HUDEP-2 (cell line): Measurements from ENCODE around the gene PARVB.

Source experiments
- DNase-seq, 76 experiments: peaks; one replicate each; lab custom pipeline; 2025; ENCODE audit not compliant: unreplicated experiment in 76 of 76; lab: John Stamatoyannopoulos, UW

The PARVB gene

GRCh38 chr22:44024288-44024921 lies at the start of gene PARVB:
Gene PARVB (plus strand): TSS chr22:44024302. CDS start chr22:44024340, 38 bp downstream.
- peak in 23 of 76 experiments; percentile 9 to 49 (median 28) for DNase-seq

- DNase-seq, result no peak
Observed at GRCh38 chr22:43975041-43975440, 49.1 kb upstream of the PARVB start.

- no peak for DNase-seq
Observed at GRCh38 chr22:43976861-43977795, 47.0 kb upstream of the PARVB start.

- no peak for DNase-seq
Observed at GRCh38 chr22:43978558-43978957, 45.5 kb upstream of the PARVB start.

- DNase-seq, result no peak
Observed at GRCh38 chr22:43980579-43980978, 43.5 kb upstream of the PARVB start.

GRCh38 chr22:43980996-43981395 lies 43.1 kb upstream of the PARVB start:
- no peak for DNase-seq

- no peak for DNase-seq
Observed at GRCh38 chr22:43983808-43984207, 40.3 kb upstream of the PARVB start.

- no peak for DNase-seq
Observed at GRCh38 chr22:43985532-43985931, 38.6 kb upstream of the PARVB start.

GRCh38 chr22:43988116-43988820 lies 35.8 kb upstream of the PARVB start:
- no peak for DNase-seq

- no peak for DNase-seq
Observed at GRCh38 chr22:43988960-43989359, 35.1 kb upstream of the PARVB start.

GRCh38 chr22:43990044-43990443 lies 34.1 kb upstream of the PARVB start:
- peak in 1 of 76 experiments; percentile 0 for DNase-seq

- no peak for DNase-seq
Observed at GRCh38 chr22:43991316-43992020, 32.6 kb upstream of the PARVB start.

- peak in 2 of 76 experiments; percentile 2 to 6 for DNase-seq
Observed at GRCh38 chr22:43992331-43992821, 31.7 kb upstream of the PARVB start.

- DNase-seq, result peak in 51 of 76 experiments; percentile 1 to 57 (median 29)
Observed at GRCh38 chr22:43993072-43993760, 30.9 kb upstream of the PARVB start.

- DNase-seq, result no peak
Observed at GRCh38 chr22:43994006-43994405, 30.1 kb upstream of the PARVB start.

- DNase-seq, result no peak
Observed at GRCh38 chr22:43994416-43994815, 29.7 kb upstream of the PARVB start.

- no peak for DNase-seq
Observed at GRCh38 chr22:43995057-43995685, 28.9 kb upstream of the PARVB start.

- DNase-seq, result no peak
Observed at GRCh38 chr22:43995798-43996169, 28.3 kb upstream of the PARVB start.

GRCh38 chr22:43996170-43996980 lies 27.7 kb upstream of the PARVB start:
- DNase-seq, result no peak
